Mammary epithelial cell (primary cell): ENCODE data around the gene RPL32.

Experiments used
- CTCF ChIP-seq, 2 donors: IDR thresholded peaks in 1 of 2; conservative IDR thresholded peaks in 1 of 2; 2 replicates each; pipeline ENCODE4 v1.5.1; 2011 to 2012; ENCODE audit warnings: inconsistent platforms in 2 of 2, low read length in 2 of 2, mild to moderate bottlenecking in 2 of 2, control low read depth in 1 of 2, low read depth in 1 of 2; ENCODE audit not compliant: insufficient read depth in 1 of 2; ENCODE audit errors: extremely low read depth in 1 of 2
- EZH2 ChIP-seq: IDR thresholded peaks from 2 replicates; pipeline ENCODE4 v1.6.1; 2012; ENCODE audit warnings: low read length, inconsistent platforms, borderline replicate concordance

- TF ChIP-seq CTCF (conservative IDR thresholded peaks at IDR 0.05 in 1 of 2, IDR thresholded peaks at IDR 0.05 in 1 of 2; ENCODE audit: extremely low read depth in 1 of 2, insufficient read depth in 1 of 2, low read depth in 1 of 2, low read length in 2 of 2) (no peak), EZH2 (no peak)
Observed at GRCh38 chr3:12809001-12809400, 32.4 kb downstream of the RPL32 start.
